ENCODE data around the gene TEPSIN.
"Not testable (repeated sequence)": the region's sequence is repeated elsewhere in the genome, so short reads cannot be mapped to it uniquely, and the experiment has no call there.

Gene TEPSIN

GRCh38 chr17:81235822-81236740 is 2.8 kb downstream of the TEPSIN start:
- DNase-seq (ENCODE audit: low spot score) = no peak

GRCh38 chr17:81234940-81235821 is 3.7 kb downstream of the TEPSIN start:
- DNase-seq (ENCODE audit: low spot score) = no peak

GRCh38 chr17:81234506-81234855 is 4.4 kb downstream of the TEPSIN start:
- no peak for DNase-seq (ENCODE audit: low spot score)

DNA sequence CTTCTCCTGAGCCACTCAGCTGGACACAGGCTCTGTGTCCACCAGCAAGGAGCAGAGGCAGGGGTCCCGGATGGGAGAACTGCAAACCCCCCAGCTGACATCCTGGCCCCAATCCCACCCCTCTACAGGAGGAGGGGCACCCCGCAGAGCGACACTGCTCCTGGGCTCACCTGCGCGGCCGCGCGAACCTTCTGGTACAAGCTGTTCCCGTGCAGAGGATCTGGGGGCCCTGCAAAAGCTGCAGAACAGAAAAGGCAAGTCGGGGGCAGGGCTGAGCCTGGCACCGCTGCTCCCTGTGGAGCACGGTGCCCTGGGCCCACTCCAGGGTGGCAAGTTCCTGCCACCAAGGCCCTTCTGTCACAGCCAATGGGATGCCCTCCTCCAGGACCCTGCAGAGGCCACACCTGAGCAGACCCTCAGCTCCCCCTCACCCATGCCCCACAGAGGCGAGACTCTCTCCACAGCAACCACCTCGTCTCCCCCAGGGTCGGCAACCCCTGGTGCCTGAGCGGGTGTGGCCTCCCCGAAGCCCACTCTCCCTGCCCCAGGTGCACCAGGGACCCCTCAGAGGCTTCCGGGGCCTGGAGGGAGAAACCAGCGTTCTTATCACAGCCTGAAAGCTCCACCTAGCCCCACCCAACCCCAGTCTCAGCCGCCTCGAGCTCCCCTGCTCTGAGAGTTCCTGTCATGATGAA is 4.9 kb downstream of the TEPSIN start:
- DNase-seq (ENCODE audit: low spot score) = no peak

DNA sequence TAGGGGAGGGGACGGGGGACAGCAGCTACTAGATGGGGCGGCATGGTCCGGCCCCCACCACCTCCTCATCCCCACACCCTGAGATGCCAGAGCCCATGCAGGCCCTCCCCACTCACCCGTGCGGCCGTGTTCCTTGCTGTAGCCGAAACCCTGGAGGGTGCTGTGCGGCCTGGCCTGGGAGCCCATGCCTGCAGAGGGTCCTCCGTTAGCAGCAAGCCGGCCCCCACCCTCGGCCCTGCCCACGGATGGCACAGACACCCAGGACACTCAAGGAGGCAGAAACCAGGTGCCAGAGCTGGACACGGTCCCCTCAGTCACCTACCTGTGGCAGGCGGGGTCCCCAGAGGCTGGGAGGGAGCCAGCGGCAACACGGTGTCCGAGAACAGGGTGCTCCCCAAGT is 5.5 kb downstream of the TEPSIN start:
- no peak for DNase-seq (ENCODE audit: low spot score)

DNA sequence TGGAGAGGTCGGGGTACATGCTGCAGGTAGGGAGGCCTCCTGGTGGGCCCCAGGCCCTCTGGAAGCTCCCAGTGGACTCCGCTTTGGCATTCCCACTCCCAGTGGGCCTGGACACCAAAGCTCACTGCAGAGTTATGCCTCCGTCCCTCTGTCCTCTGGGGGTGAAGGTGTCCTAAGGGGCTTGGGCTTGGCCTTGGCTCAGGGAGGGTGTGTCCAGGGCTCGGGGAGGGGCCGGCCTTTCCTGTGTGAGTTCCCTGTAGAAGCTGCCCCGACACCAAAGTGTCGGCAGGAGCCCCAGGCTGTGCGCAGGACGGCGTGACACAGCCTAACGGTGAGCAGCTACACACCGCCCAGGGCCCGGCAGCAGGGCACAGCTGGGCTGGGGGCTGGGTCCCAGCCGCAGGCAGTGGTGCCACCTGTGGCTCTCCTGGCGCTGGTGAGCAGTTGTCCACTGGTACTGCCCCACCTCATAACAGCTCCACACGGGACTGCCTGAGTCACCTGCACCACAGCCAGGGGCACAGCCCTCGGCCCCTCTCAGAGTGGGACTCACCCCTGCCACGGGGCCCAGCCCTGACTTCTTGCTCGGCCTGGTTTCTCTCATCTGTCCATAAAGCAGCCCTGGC is 6.1 kb downstream of the TEPSIN start:
- no peak for DNase-seq (ENCODE audit: low spot score)

- DNase-seq (ENCODE audit: low spot score) = no peak
Measured at GRCh38 chr17:81231766-81232581, 6.9 kb downstream of the TEPSIN start.

- DNase-seq (ENCODE audit: low spot score) = no peak
Measured at GRCh38 chr17:81231121-81231645, 7.7 kb downstream of the TEPSIN start.

GRCh38 chr17:81230043-81230820 is 8.6 kb downstream of the TEPSIN start:
- peak; percentile 84 for DNase-seq (ENCODE audit: low spot score)

- no peak for DNase-seq (ENCODE audit: low spot score)
Measured at GRCh38 chr17:81229666-81229920, 9.3 kb downstream of the TEPSIN start.

GRCh38 chr17:81228834-81229665 is 9.8 kb downstream of the TEPSIN start:
- no peak for DNase-seq (ENCODE audit: low spot score)

- no peak for DNase-seq (ENCODE audit: low spot score)
Measured at GRCh38 chr17:81228420-81228819, 10.4 kb downstream of the TEPSIN start.

- not testable (repeated sequence) for DNase-seq (ENCODE audit: low spot score)
Measured at GRCh38 chr17:81227630-81228029, 11.2 kb downstream of the TEPSIN start.

GRCh38 chr17:81223762-81224130 is 15.1 kb downstream of the TEPSIN start:
- no peak for DNase-seq (ENCODE audit: low spot score)

GRCh38 chr17:81222906-81223761 is 15.7 kb downstream of the TEPSIN start, which contains the start of gene CEP131:
TSS of gene CEP131 (minus strand) at chr17:81222965. CDS start at chr17:81220056, 2,909 bp downstream.
- peak; percentile 99 for DNase-seq (ENCODE audit: low spot score)

DNA sequence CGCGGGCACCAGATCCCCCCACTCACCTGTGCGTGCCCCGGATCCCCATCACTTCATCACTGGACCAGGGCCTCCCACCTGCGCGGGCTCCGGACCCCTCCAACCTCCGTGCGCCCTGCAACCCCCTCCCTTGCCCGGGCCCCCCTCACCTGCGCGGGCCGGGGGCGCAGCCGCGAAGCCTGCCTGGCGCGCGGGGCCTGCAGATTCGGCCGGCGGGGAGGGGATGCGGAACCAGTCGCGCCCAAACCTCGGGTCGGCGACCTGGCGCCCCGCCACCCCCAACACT is 16.3 kb downstream of the TEPSIN start:
- DNase-seq (ENCODE audit: low spot score) = no peak

- no peak for DNase-seq (ENCODE audit: low spot score)
Measured at GRCh38 chr17:81221842-81222619, 16.8 kb downstream of the TEPSIN start.

- no peak for DNase-seq (ENCODE audit: low spot score)
Measured at GRCh38 chr17:81221371-81221841, 17.4 kb downstream of the TEPSIN start.

All from HuH-7.5 (cell line).